Large intestine (tissue), 3 donors: ENCODE data around the gene MYOT. TPM values are rescaled to one million over a fixed set of nuclear protein-coding genes. Genes with fewer than 3 reads are reported as not detected.
A peak's percentile ranks its signal among the peaks of the same experiment; 100 is the strongest.

Source experiments
- DNase-seq, 2 donors: peaks; one replicate each; pipeline versions ENCODE4 v3.0.0 to v3.0.0-alpha.2; 2013
- H3K27ac ChIP-seq: one replicate; pipeline ENCODE4 v1.5.1; 2013; ENCODE audit warnings: low read length
- H3K27me3 ChIP-seq: 2 replicates; pipeline ENCODE4 v1.6.1; 2013; ENCODE audit warnings: low read length; ENCODE audit not compliant: control insufficient read depth, insufficient read depth
- H3K36me3 ChIP-seq: 2 replicates; pipeline ENCODE4 v1.6.1; 2013; ENCODE audit warnings: low read length; ENCODE audit not compliant: control insufficient read depth, insufficient read depth
- H3K4me1 ChIP-seq: one replicate; pipeline ENCODE4 v1.6.1; 2013; ENCODE audit warnings: low read length; ENCODE audit not compliant: control insufficient read depth, insufficient read depth
- H3K4me3 ChIP-seq: one replicate; pipeline ENCODE4 v1.5.1; 2013; ENCODE audit warnings: low read length
- H3K9me3 ChIP-seq: one replicate; pipeline ENCODE4 v1.6.1; 2013; ENCODE audit warnings: mild to moderate bottlenecking, low read depth, low read length, moderate library complexity; ENCODE audit not compliant: control insufficient read depth
- WGBS: methylation state at CpG from one replicate; pipeline ENCODE4 v1.1.5; 2013; ENCODE audit warnings: low lambda C conversion rate; ENCODE audit not compliant: insufficient coverage; 5-methylcytosine and 5-hydroxymethylcytosine counted together
- polyA plus RNA-seq: library from polyadenylated mRNA; unstranded; fragments of 120-200 nt; gene quantifications from one replicate; pipeline ENCODE4 v1.2.1, GENCODE V29; 2013

MYOT gene
- polyA plus RNA-seq, 1 donor, result 2.2 TPM

DNA sequence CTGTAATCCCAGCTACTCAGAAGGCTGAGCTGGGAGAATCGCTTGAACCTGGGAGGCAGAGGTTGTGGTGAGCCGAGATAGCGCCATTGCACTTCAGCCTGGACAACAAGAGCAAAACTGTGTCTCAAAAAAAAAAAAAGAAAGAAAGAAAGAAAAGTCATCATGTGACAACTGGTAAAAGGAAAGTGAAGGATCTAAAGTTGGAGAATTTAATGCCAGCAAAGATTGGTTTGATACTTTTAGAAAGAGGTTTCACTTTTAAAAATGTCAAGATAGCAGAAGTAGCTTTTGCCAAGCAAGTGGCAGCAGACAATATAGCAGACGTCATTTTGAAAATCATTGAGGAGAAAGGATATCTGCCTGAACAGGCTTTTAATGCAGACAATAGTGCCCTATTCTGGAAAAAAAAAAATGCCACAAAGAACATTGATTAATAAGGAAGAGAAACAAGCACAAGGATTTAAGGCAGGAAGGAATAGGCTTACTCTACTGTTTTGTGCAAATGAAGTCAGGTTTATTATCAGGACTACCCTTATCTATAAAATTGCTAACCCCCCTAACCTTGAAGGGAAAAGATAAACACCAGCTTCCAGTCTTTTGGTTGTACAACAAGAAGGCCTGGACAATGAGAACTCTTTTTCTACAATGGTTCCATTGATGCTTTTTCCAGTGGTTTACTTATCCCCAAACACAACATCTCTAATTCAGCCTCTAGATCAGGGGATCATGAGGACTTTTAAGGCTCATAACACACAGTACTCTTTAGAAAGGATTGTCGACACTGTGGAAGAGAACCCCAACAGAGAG, 33.6 kb downstream of the MYOT start:
- Histone ChIP-seq H3K27ac (no peak overlapping the region), H3K9me3 (no peaks in the 10 kb centered on the region), H3K27me3 (no peaks in the 10 kb centered on the region), H3K36me3 (no peaks in the 10 kb centered on the region), H3K4me1 (no peaks in the 10 kb centered on the region), H3K4me3 (no peak overlapping the region)
- peak in 1 of 2 donors; percentile 30 for DNase-seq
- WGBS, result 65% methylated on average over 2 of the region's 5 CpGs

DNA sequence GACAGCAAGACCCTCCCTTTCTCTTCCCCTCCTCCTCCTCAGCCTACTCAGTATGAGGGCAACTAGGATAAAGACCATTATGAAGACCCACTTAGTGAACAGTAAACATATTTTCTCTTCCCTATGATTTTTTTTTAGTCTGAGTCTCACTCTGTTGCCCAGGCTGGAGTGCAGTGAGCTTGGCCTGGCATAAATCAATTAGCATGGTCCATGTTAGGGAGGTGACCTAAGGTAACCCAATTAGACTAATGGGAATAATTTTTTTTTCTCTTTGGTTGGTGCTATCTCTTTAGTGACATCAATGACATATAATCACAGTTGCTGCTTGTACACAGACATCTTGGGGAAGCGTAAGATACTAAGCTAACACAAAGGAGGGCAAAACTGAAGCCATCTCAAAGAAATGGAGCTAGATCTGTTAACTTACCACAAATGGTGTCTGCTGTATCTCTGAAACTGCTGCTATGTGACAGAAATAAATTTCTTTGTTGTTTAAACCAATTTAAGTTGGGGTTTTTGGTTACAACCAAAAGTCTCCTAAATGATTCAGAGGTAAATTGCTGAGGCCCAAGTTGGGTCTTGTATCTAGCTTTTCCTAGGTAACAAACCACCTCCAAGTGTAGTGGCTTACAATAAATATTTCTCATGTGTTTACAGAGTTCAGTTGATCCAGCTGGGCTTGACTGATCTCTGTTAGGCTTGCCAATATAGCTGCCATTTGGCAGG, 34.9 kb downstream of the MYOT start:
- Histone ChIP-seq H3K4me3 (no peak overlapping the region), H3K27me3 (no peaks in the 10 kb centered on the region), H3K4me1 (no peaks in the 10 kb centered on the region), H3K36me3 (no peaks in the 10 kb centered on the region), H3K27ac (no peak overlapping the region), H3K9me3 (no peaks in the 10 kb centered on the region)
- WGBS, result no CpG with 5 or more reads among the region's 1 CpG
- DNase-seq, result no peak

DNA sequence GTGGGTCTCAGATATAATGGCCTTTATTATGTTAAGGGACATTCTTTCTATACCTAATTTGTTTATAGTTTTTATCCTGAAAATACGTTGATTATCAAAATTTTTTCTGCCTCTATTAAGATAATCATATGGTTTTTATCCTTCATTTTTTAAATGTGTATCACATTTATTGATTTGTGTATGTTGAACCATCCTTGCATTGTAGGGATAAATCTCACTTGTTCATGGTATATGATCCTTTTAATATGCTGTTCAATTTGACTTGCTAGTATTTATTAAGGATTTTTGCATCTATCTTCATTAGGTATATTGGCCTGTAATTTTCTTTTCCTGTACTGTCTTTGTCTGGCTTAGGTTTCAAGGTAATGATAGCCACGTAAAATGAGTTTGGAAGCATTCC, 47.1 kb downstream of the MYOT start:
- H3K27ac ChIP-seq, result no peak overlapping the region
- WGBS, result 83% methylated on average over 1 of the region's 2 CpGs
- H3K27me3 ChIP-seq, result no peaks in the 10 kb centered on the region
- peaks cover 4% of the 10 kb centered on the region for H3K9me3 ChIP-seq
- no peaks in the 10 kb centered on the region for H3K4me1 ChIP-seq
- no peaks in the 10 kb centered on the region for H3K36me3 ChIP-seq
- H3K4me3 ChIP-seq, result no peak overlapping the region
- no peak for DNase-seq

DNA sequence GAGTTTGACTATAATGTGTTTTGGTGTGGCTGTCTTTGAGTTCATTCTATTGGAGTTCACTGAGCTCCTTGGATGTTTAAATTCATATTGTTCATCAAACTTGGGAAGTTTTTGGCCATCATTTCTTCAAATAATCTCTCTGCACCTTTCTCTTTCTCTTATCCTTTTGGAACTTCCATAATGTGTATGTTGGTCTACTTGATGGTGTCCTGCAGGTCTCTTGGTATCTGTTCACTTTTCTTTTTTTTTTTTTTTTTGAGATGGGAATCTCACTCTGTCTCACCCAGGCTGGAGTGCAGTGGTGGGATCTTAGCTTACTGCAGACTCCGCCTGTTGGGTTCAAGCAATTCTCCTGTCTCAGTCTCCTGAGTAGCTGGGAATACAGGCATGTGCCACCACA, 49.3 kb downstream of the MYOT start:
- H3K4me1 ChIP-seq, result no peaks in the 10 kb centered on the region
- H3K36me3 ChIP-seq, result no peaks in the 10 kb centered on the region
- H3K27ac ChIP-seq, result no peak overlapping the region
- DNase-seq, result no peak
- no CpG with 5 or more reads among the region's 1 CpG for WGBS
- no peaks in the 10 kb centered on the region for H3K27me3 ChIP-seq
- H3K9me3 ChIP-seq, result peaks cover 4% of the 10 kb centered on the region
- no peak overlapping the region for H3K4me3 ChIP-seq

DNA sequence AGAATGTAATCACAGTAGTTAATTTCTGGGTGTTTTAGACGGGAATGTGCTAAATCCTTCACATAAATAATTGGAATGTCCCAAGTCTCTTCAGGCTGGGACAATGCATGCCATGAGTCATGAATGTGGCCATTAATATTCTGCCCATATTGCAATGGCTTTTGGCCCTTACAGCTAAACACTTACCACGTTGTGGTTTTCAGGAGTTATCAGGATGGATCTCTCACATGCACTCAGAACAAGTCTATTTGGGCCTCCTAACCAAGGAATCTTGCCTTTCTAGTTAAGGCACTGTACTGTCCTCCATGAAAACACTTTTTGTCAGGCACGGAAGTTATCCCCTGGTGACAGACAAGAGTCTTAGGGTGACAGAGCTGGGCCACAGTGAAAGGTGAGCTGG, 54.3 kb downstream of the MYOT start:
- Histone ChIP-seq H3K27ac (no peak overlapping the region), H3K27me3 (no peaks in the 10 kb centered on the region), H3K4me3 (no peak overlapping the region), H3K4me1 (no peaks in the 10 kb centered on the region), H3K9me3 (peaks cover 3% of the 10 kb centered on the region), H3K36me3 (no peaks in the 10 kb centered on the region)
- no CpG with 5 or more reads among the region's 3 CpGs for WGBS
- DNase-seq, result no peak

- H3K27me3 ChIP-seq, result no peaks in the 10 kb centered on the region
- H3K9me3 ChIP-seq, result no peaks in the 10 kb centered on the region
- H3K4me3 ChIP-seq, result no peak overlapping the region
- no peaks in the 10 kb centered on the region for H3K36me3 ChIP-seq
- WGBS, result 60% methylated on average over 1 of the region's 4 CpGs
- no peak for DNase-seq
- H3K4me1 ChIP-seq, result no peaks in the 10 kb centered on the region
- H3K27ac ChIP-seq, result no peak overlapping the region
Measured at GRCh38 chr5:137923856-137924255, 56.2 kb downstream of the MYOT start.

GRCh38 chr5:137932800-137933199, 65.1 kb downstream of the MYOT start:
- Histone ChIP-seq H3K27me3 (no peaks in the 10 kb centered on the region), H3K9me3 (no peaks in the 10 kb centered on the region), H3K27ac (no peak overlapping the region), H3K4me3 (no peak overlapping the region), H3K4me1 (no peaks in the 10 kb centered on the region), H3K36me3 (peaks cover 8% of the 10 kb centered on the region)
- WGBS, result 100% methylated on average over 1 of the region's 3 CpGs
- DNase-seq, result no peak

GRCh38 chr5:137933491-137933911, 65.8 kb downstream of the MYOT start:
- no peaks in the 10 kb centered on the region for H3K4me1 ChIP-seq
- no peaks in the 10 kb centered on the region for H3K27me3 ChIP-seq
- 50% methylated on average over 1 of the region's 3 CpGs for WGBS
- H3K4me3 ChIP-seq, result no peak overlapping the region
- H3K36me3 ChIP-seq, result peaks cover 11% of the 10 kb centered on the region
- H3K27ac ChIP-seq, result no peak overlapping the region
- no peaks in the 10 kb centered on the region for H3K9me3 ChIP-seq
- DNase-seq, result no peak

DNA sequence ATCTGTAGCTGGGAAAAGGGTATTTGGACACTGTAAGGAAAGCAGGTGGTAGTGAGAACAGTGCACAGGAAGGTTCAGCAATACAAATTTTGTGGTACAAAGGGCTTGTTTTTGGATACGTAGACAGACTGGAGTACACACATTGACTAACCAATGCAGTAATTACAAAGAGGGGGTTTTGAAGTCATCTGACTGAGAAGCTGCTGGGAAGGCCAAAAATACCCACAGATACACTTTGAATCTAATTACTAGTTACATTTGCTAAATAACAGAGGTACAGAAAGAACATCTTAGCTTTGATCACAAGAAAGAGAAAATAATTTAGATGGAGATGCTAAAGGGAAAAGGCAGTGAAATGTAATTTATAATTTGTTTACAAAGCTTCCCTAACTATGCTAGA, 67.5 kb downstream of the MYOT start:
- DNase-seq, result no peak
- H3K9me3 ChIP-seq, result no peaks in the 10 kb centered on the region
- H3K4me3 ChIP-seq, result no peak overlapping the region
- peaks cover 27% of the 10 kb centered on the region for H3K36me3 ChIP-seq
- no peaks in the 10 kb centered on the region for H3K4me1 ChIP-seq
- no peaks in the 10 kb centered on the region for H3K27me3 ChIP-seq
- WGBS, result no CpG with 5 or more reads among the region's 1 CpG
- no peak overlapping the region for H3K27ac ChIP-seq

DNA sequence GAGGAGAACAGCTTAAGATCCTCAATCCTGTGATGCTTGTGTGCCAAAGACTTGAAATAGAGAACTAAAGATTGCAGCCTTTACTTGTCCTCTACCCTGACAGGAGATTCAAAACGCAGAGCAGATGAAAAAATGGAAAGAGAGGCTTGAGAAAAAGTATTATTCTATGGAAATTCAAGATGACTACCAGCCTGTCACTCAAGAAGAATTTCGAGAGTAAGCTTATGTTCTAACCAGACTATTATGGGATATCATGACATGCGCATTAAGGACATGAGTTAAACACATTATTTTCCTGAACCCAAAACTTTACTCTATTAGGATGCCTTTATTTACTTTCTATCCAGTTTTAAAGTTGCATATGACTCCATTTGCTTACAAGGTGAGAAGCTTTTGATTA, 68.0 kb downstream of the MYOT start:
- H3K4me1 ChIP-seq, result no peaks in the 10 kb centered on the region
- no peaks in the 10 kb centered on the region for H3K9me3 ChIP-seq
- peaks cover 28% of the 10 kb centered on the region for H3K36me3 ChIP-seq
- no peak overlapping the region for H3K27ac ChIP-seq
- H3K4me3 ChIP-seq, result no peak overlapping the region
- WGBS, result 90% methylated on average over 3 of the region's 3 CpGs
- no peaks in the 10 kb centered on the region for H3K27me3 ChIP-seq
- DNase-seq, result no peak
